HuH-7 (cell line): Measurements from ENCODE around the gene MAN1A2.

Experiments
- DNase-seq: peaks from one replicate; pipeline ENCODE4 v3.0.0; 2011; ENCODE audit warnings: low spot score

MAN1A2 gene

DNA sequence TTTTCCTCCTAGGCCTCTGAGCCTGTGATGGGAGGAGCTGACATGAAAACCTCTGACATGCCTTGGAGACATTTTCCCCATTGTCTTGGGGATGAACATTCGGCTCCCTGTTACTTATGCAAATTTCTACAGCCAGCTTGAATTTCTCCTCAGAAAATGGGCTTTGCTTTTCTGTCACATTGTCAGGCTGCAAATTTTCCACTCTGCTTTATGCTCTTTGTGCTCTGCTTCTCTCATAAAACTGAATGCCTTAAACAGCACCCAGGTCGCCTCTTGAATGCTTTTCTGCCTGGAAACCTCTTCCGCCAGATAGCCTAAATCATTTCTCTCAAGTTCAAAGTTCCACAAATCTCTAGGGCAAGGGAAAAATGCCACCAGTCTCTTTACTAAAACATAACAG lies 191.9 kb downstream of the MAN1A2 start:
- no peak for DNase-seq

DNA sequence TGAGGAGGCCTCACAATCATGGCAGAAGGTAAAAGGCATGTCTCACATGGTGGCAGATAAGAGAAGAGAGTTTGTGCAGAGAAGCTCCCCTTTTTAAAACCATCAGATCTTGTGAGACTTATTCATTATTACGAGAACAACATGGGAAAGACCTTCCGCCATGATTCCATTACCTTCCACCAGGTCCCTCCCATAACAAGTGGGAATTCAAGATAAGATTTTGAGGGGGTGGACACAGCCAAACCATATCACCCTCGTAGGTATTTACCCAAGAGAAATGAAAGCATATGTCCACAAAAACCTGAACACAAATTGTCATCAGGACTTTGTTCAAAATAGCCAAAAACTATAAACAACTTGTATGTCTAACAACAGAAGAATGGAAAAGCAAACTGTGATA lies 192.7 kb downstream of the MAN1A2 start:
- no peak for DNase-seq

- no peak for DNase-seq
Measured at GRCh38 chr1:117561071-117561470, 193.8 kb downstream of the MAN1A2 start.

DNA sequence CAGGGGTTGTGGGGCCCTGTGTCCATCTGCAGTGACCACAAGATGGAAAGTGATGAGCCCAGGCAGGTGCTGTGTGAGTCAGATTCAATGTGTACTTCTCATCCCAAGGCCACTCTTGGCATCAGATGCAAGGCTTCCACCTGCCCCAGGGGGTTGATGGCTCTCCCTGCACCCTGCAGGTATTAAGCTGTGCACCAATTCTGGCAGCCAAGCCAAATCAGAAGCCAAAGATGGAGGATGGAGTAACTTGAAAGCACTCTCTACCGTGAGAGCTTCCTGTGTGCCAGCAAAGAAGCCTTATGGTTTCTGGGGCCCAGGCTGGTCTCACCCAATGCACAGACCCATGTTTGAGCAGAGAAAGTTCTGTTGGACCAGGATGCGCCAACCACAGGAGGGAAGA lies 194.3 kb downstream of the MAN1A2 start:
- no peak for DNase-seq

DNA sequence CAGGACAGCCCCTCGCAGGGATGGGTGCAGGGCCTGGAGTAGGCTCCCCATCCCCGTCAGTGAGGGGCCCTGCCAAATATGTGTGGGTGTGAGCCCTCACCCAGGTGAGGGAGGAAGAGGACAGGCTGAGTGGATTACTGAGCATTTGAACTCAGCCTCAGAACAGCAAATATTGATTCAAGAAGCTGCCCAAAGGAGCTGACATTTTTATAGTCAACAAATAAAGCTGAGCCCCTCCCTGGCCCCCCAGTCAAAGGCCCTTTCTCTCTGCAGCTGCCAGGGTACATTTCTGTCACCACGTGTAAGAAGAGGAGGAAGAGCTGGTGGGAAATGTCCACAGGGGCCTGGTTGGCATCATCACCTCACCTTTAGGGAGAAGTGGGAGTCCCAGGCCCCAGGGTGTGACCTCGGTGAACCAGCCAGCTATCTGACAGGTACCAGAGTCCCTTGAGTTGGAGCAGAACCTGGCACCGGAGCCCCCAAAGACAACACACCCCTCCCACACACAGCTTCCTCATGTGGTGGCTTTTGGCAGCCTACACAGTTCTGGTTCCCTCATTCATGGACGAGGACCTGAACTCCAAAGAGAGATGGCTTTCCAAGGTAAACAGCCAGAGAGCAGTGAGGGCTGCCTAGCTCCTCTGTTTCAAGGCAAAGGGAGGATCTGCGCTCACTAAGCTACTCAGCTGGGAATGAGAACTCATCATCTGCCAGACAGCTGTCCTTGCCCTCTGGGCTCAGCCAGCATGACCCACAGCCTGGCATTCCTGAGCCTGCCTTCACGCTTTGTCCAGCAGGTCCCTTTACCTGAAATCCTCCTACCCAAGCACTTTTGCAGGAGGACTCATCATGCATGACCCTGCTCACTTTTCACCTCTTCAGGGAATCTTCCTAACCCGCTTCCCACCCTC lies 195.6 kb downstream of the MAN1A2 start:
- no peak for DNase-seq

- no peak for DNase-seq
Measured at GRCh38 chr1:117563492-117563875, 196.2 kb downstream of the MAN1A2 start.

GRCh38 chr1:117564227-117565075 lies 197.2 kb downstream of the MAN1A2 start:
- DNase-seq, result no peak

- DNase-seq, result no peak
Measured at GRCh38 chr1:117565076-117565556, 197.9 kb downstream of the MAN1A2 start.

DNA sequence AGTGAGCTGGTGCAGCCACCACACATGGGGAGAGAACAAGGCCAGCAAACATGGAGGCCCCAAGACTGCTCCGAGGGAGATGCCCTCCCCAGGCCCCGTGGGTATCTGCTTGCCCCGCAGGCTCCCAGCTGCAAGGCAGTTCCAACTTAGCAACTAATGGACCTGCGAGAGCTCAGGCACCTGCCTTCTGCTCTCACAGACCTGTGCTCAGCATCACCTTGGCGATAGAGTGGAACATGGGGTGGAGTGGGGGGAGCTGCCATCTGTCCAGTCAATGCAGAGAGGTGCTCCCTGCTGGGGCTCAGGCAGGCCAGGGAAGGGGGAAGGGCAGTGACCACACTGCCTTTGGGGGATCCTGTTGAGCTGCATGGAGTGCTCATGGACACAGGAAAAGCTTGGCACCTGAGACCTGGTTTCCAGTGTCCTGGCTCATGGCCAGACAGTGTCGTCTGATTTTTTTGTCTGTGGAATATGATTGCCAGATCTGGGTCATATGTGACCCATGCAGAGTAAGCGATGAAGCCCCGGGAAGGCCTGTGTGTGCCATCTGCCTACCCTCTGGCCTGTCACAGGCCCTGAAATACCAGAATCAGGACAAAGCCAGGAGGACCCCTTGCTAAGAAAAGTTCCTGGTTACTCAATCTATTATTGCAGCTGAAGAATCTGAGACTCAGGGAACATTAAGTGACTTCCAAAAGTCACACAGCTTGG lies 198.7 kb downstream of the MAN1A2 start:
- DNase-seq, result no peak

GRCh38 chr1:117566556-117566955 lies 199.3 kb downstream of the MAN1A2 start:
- no peak for DNase-seq

DNA sequence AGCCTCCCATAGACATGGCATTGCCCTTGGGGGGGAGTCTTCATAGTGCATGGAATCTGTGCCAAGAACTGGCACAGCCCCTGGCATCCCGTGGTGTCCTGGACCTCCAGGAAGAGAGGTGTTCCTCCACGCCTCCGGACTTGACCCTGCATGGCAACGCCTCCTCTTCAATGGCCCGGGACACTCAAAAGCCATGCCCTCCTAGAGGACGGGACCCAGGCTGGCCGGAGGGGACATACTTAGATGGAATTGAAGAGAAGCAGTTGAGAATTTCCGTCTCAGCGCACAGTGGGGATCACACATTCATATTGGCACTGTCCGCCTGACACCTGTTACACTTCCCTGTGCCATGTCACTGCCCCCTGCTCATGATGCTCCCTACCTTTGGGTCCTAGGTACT lies 200.2 kb downstream of the MAN1A2 start:
- DNase-seq, result no peak

DNA sequence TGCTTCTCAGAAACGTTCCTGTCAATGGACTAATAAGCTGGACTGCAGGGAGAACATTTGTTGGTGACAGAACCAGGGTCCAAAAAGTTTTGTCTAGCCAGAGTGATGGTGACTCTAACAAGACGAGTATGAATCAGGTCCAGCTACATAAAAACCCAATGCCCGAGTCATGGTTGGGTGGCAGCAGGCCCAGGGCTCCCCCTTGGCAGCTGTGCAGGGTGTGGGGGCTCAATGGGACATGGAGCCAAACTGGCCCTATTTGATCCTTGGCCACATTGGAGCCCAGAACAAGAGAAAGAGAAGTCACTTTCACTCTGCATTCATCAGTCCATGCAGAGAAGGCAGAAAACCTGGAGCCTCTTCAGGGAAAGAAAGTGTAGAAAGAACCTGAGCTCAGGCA lies 200.7 kb downstream of the MAN1A2 start:
- DNase-seq, result no peak

GRCh38 chr1:117568999-117569398 lies 201.8 kb downstream of the MAN1A2 start:
- no peak for DNase-seq

DNA sequence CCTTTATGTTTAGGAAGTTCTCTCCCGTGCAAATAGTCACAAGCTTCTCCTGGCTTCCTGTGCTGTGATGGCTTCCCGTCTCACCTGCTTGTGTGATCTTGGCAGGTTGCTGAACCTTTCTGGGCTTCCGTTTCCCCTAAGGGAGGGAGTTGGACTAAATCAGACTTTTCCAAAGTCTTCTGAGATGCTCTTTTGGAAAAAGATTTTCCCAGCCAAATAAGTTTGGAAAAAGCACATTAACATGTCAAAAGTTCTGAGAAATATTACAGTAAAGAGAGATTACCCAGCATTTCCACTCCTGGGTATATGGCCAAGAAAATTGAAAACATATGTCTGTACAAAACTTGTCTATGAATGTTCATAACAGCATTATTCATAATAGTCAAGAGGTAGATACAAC lies 202.6 kb downstream of the MAN1A2 start:
- no peak for DNase-seq

GRCh38 chr1:117570988-117571409 lies 203.8 kb downstream of the MAN1A2 start:
- DNase-seq, result no peak

GRCh38 chr1:117571496-117571895 lies 204.2 kb downstream of the MAN1A2 start:
- DNase-seq, result no peak

- no peak for DNase-seq
Measured at GRCh38 chr1:117572546-117572945, 205.3 kb downstream of the MAN1A2 start.

DNA sequence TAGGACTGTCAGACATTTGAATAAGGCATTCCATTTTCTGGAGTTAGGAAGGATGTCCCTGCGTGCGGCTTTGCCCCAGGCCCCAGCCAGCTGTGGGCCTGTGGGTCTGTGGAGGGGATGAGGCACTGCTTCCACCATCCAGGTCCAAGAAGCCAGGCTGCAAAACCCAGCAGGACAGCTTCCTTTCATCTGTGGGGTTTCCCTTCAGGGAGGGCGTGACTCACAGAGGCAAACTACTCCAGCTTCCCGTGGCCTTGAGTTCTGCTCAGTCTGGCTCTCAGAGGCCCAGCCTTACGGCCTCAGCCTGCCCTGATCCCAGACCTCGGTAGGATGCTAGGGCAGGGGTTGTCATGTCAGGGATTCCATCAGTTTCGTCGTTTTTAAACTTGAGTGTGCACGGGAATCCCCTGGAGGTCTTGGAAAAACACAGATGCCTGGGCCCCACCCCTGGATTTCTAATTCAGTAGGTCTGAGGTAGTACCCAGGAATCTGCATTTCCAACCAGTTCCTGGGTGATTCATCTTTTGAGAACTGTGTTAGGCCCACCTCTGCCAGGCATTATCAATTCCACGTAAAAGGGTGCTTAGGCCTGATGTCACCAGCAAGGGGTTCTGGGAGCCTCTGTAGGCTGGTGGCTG lies 206.3 kb downstream of the MAN1A2 start:
- no peak for DNase-seq

GRCh38 chr1:117574161-117574835 lies 207.0 kb downstream of the MAN1A2 start:
- no peak for DNase-seq

DNA sequence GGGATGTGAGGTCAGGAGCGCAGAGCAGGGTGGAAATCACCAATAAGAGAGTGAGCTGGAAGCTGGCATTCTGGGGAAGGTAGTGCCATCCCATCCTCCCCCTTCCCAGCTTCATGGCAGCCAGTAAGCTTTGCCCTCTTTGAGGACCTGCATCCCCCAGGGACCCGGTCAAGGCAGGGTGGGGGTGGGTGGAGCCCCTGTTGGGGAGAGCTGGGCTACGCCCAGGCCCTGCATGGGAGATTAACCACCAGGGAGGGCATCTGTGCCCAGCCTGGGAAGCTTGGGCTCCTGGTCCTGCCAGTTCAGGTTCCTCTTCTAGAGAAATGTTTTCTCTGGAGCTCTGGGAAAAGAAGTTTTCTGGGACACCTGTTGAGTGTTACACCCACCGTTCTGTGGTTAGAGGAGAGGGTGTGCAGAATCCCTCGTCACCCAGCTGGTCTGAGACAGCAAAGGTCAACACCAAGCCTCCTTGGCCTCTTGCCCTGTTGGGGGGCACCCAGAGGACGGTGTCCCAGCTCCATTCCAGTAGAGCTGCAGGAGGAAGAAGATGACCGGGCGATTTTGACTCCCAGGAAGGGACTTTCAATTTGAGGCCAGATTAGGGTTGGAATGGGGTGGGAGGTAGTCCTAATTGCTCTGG lies 208.5 kb downstream of the MAN1A2 start:
- no peak for DNase-seq

DNA sequence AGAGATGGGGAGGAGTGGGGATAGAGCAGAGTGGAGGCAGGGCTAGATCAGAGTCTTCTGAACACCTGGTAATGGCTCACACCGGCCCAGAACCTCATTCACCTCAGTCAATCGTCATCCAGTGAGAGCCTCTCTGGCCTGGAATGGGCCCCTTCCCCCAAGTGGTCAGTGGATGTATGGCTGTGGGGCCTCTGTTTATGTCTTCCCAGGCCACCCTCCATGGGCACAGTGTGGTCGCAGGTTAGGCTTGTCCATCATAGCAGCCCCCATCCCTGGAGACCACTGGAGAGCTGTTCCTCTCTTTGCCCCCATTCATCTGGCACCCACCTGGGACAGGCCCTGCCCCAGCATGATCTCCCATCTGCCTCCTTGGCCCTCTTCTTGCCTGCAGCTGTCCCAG lies 209.0 kb downstream of the MAN1A2 start:
- no peak for DNase-seq
